ENCODE measurements around the gene COLQ.
"Not testable (repeated sequence)": the region's sequence is repeated elsewhere in the genome, so short reads cannot be mapped to it uniquely, and the experiment has no call there.

COLQ gene

DNA sequence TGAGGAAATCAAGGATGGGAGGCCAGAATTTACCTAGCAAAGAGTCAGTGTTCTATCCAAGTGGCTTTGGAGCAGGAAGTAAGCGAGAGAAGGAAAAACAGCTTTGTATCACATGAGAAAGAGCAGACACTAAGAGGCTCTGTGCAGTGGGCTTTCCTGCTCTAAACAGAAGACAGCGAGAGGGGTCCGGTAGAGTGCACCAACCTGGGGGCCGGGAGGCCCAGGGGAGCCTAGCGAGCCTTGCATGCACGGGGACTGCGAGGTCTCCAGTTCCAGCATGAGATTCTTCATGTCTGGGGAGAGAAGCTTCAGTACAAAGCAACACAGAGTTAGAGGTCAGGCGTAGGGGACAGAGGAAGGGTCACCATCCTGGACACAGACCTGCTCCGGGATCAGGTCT, 33.5 kb downstream of the COLQ start:
- no peak for DNase-seq

DNA sequence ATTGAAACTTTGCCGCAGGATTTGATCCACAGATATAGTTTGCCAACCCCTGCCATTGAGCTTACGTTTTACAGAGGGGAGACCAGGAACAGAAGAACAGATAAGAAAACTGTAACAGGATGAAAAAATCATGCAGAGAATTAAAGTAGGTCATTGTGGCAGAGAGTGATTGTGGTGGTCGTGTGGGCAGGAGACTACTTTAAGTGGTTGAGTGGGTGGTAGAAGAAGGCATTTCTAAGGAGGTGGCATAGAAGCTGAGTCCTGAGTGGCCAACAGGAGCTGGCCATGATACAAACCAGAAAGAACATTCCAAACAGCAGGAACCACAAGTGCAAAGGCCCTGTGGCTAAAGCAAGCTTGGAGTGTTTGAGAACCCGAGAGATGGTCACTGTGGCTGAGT, 34.5 kb downstream of the COLQ start:
- DNase-seq, result no peak

DNA sequence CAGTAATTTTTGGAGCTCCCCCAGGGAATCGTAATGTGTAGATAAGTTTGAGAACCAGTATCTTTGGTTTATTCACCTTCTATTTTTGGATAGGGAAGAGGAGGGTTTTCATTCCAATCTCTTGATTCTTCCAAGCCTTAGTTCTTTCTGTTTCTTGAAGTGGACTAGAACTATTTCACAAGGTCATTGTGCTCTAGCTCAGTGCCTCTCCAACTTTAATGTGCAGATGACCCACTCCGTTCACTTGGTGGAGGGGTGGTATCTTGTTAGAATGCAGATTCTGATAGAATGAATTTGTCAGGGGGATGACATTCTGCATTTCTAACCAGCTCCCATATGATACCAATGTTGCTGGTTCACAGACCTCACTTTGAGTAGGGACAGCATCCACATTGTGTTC, 35.5 kb downstream of the COLQ start:
- DNase-seq, result no peak

DNA sequence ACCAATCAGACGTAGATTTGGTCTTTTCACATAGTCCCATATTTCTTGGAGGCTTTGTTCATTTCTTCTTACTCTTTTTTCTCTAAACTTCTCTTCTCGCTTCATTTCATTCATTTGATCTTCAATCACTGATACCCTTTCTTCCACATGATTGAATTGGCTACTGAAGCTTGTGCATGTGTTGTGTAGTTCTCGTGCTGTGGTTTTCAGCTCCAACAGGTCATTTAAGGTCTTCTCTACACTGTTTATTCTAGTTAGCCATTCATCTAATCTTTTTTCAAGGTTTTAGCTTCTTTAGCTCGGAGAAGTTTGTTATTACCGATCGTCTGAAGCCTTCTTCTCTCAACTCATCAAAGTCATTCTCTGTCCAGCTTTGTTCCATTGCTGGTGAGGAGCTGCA, 37.0 kb downstream of the COLQ start:
- not testable (repeated sequence) for DNase-seq

DNA sequence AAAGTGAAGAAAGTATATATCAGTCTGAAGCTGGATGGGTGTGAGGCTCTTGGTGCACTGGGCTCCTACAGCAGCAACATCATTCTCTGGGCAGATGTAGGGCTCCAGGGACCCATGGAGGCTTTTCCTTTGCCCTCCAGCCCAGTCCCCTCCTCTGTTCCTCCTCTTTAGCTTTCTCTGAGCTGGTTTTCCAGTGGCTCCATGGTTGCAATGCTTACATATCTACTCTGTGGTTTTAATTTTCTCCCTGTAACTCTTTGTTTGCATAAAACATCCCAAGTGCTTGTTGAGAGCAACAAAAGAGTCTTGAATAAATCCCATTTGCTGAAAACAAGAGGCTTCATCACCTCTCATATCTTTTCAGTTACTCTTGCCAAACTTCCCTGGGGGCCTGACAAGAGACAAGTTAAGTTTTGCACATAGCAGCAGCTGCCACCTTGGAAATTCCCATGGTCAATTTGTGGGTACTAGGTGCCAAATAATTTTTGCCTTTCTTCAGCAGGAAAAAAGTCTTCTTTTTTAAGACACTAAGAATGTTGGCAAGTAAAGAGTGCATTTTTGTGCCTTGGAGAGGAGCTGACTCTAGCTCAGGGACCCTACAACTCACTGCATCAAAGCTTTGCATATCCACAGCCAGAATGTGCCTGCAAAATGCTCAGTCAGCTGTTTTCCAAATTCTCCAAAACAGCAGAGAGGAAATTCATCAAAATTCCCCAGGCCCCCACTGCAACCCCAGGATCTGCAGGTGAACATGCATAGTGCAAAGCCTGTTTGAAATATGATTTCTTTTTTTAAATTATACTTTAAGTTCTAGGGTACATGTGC, 41.9 kb downstream of the COLQ start:
- no peak for DNase-seq

DNA sequence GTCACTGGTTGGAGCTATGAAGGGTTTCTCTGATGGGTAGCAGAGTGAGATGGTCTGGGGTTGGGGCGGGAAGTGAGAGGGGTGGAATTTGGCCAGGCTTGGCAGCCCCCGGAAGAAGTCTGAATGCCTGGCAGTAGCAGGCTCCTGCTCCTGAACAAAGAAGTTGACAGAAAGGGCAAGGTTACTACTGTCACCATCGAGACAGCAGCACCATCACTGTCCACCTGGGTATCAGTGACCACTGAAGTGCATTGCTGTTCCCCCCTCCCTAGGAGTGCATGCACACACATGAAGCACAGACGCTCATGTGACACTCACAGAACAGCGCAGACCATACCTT, 42.9 kb downstream of the COLQ start:
- DNase-seq, result no peak

DNA sequence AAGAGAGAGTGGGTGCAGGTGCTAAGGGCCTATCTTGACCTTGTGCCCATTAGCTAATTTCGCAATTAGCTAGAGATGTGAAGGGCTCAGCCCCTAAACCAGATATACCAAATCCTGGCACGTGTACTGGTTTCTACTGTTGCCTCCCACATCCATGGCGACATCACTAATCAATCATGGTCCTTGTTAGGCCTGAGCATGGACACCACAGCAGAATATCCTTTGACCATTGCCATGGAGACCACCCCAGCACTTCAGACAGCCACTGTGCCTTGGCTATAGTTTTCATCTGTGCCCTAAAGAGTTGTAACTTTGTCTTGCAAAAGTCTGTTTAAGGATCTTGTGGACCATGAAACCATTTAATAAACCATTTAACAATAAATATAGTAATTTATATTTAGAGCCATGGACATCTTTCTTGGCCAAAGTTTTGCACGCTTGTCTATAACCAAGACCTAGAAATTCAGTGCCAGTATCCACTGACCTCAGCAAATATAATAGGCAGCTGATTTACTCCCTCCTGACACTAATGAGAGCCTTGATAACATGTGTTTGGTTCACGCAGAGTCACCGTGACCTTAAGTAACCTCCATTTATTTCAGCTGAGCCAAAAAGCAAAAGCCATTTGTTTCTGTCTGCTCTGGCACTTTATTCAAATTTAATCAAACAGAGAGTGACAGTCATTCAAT, 43.4 kb downstream of the COLQ start:
- no peak for DNase-seq

DNA sequence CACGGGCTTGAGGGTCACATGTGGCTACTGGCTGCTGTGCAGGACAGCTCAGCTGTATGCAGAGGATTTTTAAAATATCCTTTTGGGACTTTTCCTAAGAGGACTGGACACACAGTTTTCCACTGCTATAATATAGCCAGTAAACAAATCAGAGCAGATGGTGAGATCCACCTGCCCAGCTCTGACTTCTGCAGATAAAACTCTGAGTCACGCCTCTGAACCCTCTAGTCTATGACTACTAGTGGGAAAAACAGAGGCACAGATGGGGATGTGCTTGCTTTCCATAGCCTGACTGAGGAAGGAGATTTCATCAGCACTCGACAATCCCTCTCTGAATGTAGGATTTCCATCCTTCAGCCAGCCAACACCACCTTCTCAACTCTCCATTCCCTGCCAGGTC, 45.1 kb downstream of the COLQ start:
- DNase-seq, result no peak

DNA sequence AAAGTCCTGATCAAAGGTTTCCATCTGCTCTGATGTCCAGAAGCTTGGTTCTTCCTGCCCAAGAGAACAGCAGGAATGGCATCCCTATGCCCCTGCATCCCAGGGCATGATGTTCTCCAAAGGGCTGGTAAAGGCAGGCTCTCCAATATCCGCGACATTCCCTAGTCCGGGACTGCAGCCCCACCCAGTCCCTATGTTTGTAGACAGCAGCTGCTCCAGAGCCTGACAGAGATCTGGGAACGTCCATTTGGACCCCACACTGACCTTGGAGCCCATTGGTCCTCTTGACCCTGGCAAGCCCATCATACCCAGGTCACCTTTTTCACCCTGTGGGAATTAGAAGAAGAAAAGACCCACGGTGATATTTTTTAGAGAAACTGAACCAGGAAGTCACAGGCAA, 46.3 kb downstream of the COLQ start:
- no peak for DNase-seq

DNA sequence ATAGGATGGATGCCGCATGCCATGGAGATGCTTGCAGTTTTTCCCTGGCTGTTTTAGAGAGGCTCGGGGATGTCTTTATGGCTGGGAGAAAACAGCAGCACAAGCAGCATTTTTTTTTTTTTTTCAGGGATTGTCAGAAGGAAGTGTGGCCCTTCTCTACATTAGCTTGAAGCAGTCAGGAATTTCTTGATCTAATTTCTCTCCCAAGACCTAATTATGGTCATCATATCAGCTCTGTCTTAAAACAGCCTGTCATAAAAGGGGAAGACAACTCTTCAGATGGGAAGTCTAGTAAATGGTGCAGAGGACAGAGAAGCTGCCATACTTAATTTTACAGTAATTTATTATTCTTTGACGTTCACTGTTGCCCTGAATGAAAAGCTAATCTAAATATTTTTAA, 49.6 kb downstream of the COLQ start:
- no peak for DNase-seq

DNA sequence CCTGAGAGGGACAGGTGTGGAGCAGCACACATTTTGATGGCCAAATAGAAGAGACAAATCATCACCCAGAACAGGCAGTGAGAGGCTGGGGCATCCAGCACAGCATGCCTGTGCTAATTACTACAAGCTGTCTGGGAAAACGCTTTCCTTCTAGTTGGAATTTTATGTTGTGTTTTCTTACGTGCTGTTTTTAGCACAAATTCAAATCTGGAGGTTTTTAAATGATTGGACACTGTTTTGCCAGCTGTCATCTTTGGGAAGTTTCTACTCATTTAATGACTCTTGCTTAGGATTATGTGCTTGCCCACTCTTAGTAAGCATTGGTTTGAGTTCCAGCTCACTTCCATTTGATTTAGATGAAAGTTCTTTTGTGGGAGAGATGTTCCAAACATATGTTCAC, 50.7 kb downstream of the COLQ start:
- no peak for DNase-seq

DNA sequence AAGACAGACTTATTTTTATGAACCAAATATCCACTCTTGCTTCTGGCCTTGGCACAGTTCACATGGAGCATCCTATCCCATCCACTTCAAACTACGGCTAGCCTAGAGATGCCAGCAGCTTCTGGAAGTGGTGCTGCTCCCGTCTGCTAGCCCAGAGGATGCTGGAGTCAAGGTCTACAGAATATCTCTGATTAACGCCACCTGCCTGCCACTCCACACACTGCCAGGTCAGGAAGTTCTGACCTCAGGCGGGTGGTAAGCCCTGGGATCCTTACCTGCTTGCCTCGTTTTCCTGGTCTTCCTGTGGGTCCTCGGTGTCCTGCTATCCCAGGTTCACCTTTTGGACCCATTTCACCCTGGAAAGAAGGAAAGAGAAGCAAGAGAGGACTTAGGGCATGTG, 51.2 kb downstream of the COLQ start:
- no peak for DNase-seq

DNA sequence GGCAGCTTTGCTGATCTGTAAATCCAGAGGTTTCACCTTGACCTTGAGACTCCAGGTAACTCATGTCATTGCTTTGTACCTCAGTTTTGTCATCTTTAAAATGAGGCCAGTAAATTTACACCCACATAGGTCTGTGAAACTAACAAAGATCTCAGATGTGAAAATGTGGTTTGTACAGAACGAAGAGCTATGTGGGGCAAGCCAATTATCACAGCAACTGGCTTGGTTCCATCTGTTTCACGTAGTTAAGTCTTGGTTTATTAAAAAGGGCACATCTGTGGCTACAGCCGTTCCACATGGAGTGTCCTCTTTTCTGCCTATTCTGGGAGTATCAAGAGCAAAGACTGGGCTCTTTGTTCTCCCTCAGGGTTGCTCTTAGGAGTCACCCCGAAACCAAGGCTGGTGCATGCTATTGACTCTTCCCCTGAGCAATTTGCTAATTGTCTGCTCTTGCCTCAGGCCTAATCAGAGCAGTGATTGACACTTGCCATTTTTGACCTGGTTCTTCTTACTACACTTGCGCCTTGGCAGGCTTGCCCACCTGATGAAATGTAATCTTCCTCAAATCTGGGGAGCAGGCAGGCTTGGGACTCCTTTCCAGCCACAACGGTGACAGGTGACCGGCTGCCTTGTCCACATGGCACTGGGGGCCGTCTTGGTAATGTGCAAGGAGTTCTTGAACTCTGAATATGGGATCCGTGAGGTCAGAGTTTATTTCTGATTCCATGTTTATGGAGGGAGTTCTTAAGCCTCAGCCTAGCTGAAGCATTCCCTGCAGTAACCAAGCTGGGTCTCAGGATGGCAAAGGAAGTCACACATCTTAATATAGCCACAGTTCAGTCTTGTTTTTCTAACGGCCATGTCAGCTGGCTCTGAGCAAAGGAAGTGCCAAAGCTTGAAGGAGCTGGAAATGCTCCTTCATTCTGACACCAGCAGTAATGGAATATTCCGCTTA, 54.0 kb downstream of the COLQ start:
- DNase-seq, result no peak

DNA sequence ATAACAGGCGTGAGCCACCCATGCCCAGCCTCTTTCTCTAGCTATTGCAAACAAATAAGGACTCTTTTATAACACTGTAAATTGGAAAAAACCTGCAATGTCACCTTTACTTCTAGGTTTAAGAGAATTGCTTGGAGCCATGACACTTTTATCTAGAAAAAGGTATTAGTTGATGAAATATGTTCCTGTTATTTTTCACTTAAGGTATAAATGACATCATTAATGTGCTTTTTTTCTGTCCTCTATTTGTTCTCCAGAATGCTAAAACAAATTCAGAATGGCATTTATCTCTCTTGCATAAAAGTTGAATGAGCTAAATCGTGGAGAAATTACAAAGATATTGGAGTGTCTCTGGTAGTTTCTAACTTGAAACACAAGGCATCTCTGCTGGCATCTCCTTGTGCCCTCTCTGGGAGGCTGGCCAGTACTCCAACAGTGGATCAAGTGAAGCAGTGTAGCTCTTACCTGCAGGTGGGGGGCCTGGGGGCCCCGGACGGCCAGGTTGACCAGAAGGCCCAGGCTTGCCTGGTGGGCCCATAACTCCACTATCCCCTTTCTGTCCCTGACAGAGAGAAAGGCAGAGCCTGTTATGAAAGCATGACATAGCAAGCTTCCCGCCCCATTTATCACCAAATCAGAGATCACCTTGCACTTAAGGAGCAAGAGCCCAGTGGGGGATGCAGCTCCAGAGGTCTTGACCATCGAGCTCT, 55.5 kb downstream of the COLQ start:
- no peak for DNase-seq

DNA sequence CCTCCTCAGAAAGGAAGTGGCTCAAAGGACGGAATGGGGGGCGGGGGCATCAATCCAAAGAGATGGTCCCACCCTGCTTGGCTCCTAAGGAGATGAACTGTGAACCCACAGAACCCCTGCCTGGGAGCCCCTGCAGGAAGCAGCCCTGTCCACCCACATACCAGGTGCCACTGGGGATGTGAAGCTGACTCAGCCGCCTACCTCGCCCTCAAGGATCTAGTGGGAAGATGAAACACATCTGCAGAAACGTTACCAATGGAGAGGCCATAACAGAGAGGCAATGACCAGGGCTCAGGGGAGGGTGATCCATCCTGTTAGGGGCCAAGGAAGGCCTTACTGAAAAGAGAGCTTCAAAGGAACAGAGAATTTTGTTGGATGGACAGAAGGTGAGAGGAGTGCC, 59.1 kb downstream of the COLQ start:
- no peak for DNase-seq

DNA sequence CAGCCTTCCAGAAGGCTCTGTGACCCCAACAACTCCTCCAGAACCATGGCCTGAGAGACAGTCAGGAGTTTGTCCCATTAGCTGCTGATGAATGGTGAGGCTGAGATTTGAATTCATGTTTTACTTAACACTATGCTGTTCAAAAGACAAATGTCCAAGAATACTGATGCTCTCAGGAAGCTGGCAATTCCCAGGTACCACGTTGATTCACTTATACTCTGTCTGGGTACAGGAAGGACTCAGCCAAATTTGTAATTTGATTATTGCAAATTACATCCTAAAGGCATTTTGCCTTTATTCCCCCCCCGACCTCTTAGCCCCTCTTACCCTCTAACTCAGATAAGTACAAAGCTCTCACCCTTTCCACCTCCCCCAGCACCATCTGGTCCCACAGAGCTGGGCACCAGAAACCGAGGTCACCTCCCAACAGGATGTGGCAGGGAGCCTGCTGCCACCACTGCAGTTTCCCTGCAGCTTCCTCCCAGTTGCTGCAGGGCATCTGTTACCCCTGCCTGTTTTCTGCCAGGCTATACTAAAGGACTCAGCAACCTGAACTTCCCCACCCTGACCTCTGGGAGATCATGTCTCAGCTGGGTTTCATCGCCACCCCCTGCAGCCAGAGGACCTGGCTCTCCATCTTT, 60.5 kb downstream of the COLQ start:
- no peak for DNase-seq

DNA sequence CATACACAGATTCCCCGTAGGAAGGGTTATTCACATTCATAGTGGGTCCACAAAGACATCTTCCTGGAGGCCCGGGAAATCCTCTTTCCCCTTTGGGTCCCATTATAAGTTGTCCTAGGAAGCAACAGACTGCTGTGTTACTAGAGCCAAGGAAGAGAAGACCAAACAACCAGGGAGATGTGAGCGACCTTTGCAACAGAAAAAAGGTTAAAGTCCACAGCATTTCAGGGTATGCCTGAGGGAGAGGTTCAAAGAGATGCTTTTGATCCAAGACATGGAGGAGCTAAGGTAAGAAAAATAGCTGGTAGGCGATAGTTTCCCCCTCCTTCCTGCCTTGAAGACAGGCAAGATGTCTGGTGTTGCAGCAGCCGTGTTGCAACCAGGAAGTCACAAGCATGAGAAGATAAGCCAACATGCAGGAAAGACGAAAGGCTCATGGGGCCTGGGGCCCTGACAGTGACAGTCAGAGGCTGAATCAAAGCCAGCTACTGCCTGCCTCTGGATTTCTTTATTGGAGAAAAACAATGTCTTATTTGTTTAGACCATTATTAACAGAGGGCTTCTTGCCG, 63.2 kb downstream of the COLQ start:
- no peak for DNase-seq

DNA sequence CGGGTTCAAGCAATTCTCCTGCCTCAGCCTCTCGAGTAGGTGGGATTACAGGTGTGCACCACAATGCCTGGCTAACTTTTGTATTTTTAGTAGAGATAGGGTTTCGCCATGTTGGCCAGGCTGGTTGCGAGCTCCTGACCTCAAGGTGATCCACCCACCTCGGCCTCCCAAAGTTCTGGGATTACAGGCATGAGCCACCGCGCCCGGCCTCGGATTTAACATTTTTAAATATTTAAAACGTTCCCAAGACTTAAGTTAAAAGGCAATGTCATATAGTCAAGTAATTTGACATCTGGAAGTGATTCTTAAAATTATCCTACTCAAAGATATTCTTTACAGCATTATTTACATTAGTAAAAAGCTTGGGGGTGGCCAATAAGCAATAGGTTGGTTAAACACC, 64.6 kb downstream of the COLQ start:
- DNase-seq, result not testable (repeated sequence)

DNA sequence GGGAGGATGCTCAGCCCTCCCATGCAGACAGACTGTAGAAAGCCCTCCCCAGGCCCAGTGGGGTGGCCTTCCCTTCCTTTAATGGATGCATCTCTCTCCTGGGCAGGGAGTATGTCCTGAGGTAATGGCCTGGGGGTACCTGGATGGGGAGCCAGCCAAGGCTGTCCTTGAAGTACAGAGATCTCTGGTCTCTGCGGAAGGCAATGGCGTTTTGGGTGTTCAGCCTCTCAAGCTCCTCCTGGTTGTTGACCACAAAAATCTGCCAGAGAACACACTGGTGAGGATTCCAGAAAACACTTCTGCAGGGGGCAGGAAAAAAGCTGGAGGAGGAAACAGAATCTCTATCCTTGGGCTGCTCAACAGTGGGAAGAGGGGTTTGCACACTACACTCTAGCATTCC, 65.2 kb downstream of the COLQ start:
- DNase-seq, result no peak

DNA sequence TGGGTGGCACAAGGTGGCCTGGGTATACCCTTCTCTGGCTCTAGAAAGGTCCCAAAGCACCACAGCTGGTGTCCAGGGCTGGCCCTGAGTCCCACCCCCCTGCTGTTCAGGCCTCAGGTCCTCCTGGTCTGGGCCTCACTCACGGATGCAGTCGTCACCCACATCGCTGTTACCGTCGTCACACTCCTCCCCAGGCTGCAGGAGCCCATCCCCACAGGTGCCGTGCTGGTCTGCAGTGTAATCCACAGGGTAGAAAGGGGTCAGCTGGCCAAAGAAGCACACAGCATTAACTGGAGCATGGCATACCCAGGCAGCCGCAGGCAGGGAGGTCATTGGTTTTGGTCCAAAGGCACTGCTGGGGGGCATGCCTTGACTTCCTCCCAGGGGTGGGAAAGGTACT, 65.8 kb downstream of the COLQ start:
- DNase-seq, result no peak

DNA sequence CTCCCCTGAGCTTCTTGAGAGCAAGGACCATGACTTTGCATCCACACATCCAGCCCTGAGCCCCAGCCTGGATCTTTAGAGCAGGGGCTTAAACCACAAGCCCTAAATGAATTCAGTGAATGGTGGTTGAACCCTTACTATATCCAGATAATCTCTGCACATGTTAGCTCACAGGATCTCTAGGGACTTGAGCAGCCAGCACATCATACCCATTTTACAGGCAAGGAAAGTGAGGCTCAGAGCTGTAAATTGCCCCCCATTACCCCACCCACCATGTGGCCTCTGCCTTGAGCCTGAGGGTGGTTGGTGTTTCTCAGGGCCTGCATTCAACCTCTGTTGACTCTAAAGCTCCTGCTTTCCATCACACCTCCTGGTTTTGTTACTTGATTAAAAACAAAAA, 66.5 kb downstream of the COLQ start:
- no peak for DNase-seq

DNA sequence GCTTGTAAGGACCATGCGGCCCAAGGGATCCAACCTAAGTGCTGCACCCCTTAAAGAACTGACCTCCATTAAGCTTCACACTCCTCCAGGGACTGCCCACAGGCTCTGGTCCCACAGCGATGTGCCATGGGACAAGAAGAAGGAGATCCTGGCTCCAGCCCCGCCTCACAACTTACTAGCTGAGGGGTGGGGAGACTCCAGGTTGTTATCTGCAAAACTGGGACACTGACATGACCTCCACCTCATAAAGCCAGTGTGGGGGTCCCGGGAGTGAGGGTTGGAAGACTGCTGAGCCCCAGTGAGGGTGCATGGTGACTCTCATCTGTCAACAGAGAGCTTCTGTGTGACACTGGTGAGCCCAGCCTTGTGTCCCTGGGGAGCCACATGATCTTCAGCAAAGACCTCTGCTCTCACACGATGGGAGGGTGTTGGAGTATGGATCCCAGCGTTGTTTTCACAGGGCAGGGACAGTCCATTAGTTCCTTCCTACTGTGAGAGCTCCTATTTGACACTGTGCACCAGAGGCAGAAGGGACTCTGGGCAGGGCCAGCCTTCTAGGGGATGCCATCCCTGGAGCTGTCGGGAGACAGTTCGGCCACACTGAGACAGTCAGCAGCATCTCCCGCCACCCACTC, 67.4 kb downstream of the COLQ start:
- DNase-seq, result no peak
